T47D (cell line): ENCODE data around the gene SGTA.

Experiments
- DNase-seq, 2 experiments: peaks; one replicate each; pipeline versions ENCODE4 v3.0.0 to v3.0.0-alpha.2; 2011 to 2012; ENCODE audit warnings: low read depth in 1 of 2, low spot score in 1 of 2
- JUND ChIP-seq: IDR thresholded peaks from 2 replicates; pipeline ENCODE4 v1.6.1; 2012; ENCODE audit warnings: low read depth
- in situ Hi-C: cut with HindIII; loops from 2 replicates; pipeline ENCODE4 v1.10.0; 2016; ENCODE audit warnings: low sequenced_read_pairs, low pct_unique_long_range_greater_than_20kb

The SGTA gene

GRCh38 chr19:2782329-2782935 lies 641 bp downstream of the SGTA start:
- DNase-seq, result no peak
- in situ Hi-C loops, result no loop called here
- TF ChIP-seq JUND, result no peak

DNA sequence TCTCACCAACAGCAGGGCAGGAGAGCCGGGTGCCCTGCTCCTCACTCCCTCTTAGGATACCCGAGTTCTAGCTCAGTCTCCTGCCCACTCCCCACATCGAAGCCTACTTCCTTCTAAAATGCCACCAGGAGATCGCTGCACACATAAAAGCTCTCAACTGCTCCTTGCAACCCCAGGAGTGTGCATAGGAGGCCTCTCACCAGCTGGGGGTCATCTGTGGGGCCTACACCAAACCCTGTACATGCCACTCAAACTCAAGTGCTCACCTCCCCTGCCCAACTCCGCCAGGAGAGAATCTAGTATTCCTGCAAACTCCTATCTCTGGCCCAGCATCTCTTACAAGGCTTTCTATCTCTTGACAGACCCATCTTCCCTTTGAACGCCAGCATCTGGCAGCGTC lies 2.8 kb downstream of the SGTA start:
- no peak for TF ChIP-seq JUND
- no peak for DNase-seq
- in situ Hi-C loops, result no loop called here

GRCh38 chr19:2779121-2779740 lies 3.8 kb downstream of the SGTA start:
- TF ChIP-seq JUND, result no peak
- DNase-seq, result no peak
- in situ Hi-C loops, result no loop called here

- DNase-seq, result no peak
- in situ Hi-C loops, result no loop called here
These were observed 5.0 kb downstream of the SGTA start for GRCh38 chr19:2777952-2778683.

GRCh38 chr19:2775556-2776430 lies 7.3 kb downstream of the SGTA start:
- in situ Hi-C loops, result no loop called here
- no peak for DNase-seq

More at GRCh38 chr19:2777952-2778683, 5.0 kb downstream of the SGTA start:
- no peak for TF ChIP-seq JUND

DNA sequence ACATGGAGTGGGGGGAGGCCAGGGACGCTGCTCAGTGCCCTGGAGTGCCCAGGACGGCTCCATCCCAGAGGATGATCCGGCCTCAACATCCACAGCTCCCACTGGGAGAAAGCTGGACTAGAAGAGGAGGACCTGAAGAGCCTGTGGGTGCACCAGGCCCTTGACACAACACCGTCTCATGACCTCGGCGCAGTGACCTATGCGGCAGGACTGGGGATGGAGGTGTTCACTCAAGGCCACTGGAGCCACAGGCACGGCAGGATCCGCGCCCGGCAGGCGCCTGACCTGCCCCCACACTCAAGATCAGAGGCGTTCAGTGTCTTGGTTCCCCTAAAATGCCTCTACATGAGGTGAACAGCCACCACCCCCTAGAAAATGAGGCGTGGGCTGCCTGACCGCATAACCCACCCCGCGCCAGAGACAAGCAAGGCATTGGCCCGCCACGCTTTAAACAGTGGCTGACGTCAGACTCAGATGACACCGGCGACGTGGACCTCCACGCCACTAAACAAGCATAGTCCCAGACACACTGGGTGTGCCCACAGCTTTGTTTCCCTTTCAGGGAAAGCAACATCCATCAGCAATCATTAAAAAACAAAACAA lies 8.0 kb downstream of the SGTA start:
- in situ Hi-C loops, result no loop called here
- TF ChIP-seq JUND, result no peak
- DNase-seq, result no peak

More at GRCh38 chr19:2775556-2776430, 7.3 kb downstream of the SGTA start:
- TF ChIP-seq JUND, result no peak

GRCh38 chr19:2774083-2774679 lies 8.9 kb downstream of the SGTA start:
- DNase-seq, result no peak
- TF ChIP-seq JUND, result no peak
- in situ Hi-C loops, result no loop called here

- in situ Hi-C loops, result no loop called here
- DNase-seq, result no peak
- no peak for TF ChIP-seq JUND
These were observed 11.0 kb downstream of the SGTA start for GRCh38 chr19:2771786-2772674.

DNA sequence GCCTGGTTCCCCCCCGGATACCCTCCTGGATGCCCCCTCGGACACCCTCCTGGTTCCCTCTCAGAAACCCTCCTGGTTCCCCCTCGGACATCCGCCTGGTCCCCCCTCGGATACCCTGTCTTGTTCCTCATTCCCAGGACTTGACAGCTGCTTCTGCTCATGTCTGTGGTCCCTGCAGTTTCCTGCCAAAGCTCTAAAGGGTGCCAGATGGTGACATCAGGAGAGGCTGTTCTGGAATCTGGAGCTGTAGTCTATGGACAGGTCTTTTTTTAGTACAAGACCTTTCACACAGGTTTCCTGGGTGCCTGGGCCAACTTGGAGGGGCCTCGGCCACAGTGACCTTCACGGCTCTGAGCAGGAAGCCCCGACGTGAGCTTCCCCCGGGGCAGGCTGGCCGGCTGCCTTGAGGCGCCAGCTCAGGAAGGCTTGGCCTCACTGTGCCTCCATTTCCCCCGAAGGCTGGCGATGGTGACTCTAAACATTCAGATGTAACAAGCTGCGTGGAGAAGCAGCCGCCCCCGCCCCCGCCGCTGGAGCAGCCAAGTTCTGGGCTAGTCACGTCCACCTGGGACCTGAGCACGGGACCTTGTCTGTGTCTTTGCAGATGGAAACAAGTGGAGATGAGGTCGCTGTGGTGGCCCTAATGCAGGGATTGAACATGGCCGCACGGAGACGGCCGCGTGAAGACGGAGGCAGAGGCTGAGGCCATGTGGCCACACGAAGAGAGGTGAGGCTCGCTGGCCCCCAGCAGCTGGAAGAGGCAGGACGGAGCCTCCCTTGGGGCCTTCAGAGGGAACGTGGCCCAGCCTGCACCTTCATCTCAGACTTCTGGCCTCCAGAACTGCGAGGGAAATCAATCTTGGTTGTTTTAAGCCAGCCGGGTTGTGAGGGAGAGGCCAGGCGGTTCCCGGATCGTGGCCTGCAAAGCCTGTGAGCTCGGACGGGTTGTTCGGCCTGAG lies 12.7 kb downstream of the SGTA start:
- DNase-seq, result no peak

DNA sequence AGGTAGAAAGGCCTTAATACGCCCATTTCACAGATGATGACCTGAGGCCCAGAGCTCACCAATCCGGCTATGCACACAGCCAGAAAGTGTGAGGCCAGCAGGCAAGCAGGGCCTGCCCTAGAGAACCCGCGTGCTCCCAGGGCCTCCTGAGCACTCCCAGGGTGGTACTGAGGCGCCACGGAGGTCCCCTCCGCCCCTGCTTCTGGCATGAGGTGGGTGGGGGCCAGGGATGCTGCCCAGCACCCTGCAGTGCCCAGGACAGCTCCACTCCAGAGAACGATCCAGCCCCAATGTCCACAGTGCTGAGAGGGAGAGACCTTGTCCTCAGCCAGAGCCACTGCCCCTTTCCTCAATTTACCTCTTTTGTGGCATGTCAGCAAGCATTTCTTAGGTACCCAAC lies 13.9 kb downstream of the SGTA start:
- DNase-seq, result no peak
- TF ChIP-seq JUND, result no peak
- in situ Hi-C loops, result no loop called here

More for the DNA sequence above, 12.7 kb downstream of the SGTA start:
- in situ Hi-C loops, result no loop called here
- TF ChIP-seq JUND, result no peak
